Muscle of back (tissue), 13 donors: Measurements from ENCODE around the gene PKNOX2. TPM values are rescaled to one million over a fixed set of nuclear protein-coding genes. Genes with fewer than 3 reads are reported as not detected.

Source experiments
- DNase-seq, 3 donors: peaks; one replicate each; pipeline versions ENCODE4 v3.0.0 to v3.0.0-alpha.2; 2013
- long read RNA-seq, 9 donors: transcript quantifications; one replicate each; lab custom pipeline, GENCODE V29; 2026
- polyA plus RNA-seq, 10 donors: library from polyadenylated mRNA; unstranded; fragments of 120-200 nt; gene quantifications; one replicate each; pipeline ENCODE4 v1.2.1, GENCODE V29; 2013; ENCODE audit not compliant: insufficient read length in 10 of 10

Gene PKNOX2, protein sequence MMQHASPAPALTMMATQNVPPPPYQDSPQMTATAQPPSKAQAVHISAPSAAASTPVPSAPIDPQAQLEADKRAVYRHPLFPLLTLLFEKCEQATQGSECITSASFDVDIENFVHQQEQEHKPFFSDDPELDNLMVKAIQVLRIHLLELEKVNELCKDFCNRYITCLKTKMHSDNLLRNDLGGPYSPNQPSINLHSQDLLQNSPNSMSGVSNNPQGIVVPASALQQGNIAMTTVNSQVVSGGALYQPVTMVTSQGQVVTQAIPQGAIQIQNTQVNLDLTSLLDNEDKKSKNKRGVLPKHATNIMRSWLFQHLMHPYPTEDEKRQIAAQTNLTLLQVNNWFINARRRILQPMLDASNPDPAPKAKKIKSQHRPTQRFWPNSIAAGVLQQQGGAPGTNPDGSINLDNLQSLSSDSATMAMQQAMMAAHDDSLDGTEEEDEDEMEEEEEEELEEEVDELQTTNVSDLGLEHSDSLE
- polyA plus RNA-seq, result 10 to 100 TPM; 18.8 to 27.9 (median 24.1) TPM
- long read RNA-seq, donor 1, partial matches to known transcripts, result 5 of 5 reads
- long read RNA-seq, donor 1, other reads (novel, unspliced or antisense), result 0 of 5 reads
- long read RNA-seq, donor 2, partial matches to known transcripts, result 7 of 7 reads
- long read RNA-seq, donor 2, other reads (novel, unspliced or antisense), result 0 of 7 reads
- long read RNA-seq, donor 3, result 0 reads
- long read RNA-seq, donor 4, partial matches to known transcripts, result 0 of 1 reads
- long read RNA-seq, donor 4, other reads (novel, unspliced or antisense), result 0 of 1 reads
- long read RNA-seq, donor 5, partial matches to known transcripts, result 5 of 6 reads
- long read RNA-seq, donor 5, other reads (novel, unspliced or antisense), result 0 of 6 reads
- long read RNA-seq, donor 6, partial matches to known transcripts, result 0 of 2 reads
- long read RNA-seq, donor 6, other reads (novel, unspliced or antisense), result 0 of 2 reads
- long read RNA-seq, donor 7, partial matches to known transcripts, result 0 of 1 reads
- long read RNA-seq, donor 7, other reads (novel, unspliced or antisense), result 0 of 1 reads
- long read RNA-seq, donor 8, result 0 reads
- long read RNA-seq, donor 9, result 0 reads

DNA sequence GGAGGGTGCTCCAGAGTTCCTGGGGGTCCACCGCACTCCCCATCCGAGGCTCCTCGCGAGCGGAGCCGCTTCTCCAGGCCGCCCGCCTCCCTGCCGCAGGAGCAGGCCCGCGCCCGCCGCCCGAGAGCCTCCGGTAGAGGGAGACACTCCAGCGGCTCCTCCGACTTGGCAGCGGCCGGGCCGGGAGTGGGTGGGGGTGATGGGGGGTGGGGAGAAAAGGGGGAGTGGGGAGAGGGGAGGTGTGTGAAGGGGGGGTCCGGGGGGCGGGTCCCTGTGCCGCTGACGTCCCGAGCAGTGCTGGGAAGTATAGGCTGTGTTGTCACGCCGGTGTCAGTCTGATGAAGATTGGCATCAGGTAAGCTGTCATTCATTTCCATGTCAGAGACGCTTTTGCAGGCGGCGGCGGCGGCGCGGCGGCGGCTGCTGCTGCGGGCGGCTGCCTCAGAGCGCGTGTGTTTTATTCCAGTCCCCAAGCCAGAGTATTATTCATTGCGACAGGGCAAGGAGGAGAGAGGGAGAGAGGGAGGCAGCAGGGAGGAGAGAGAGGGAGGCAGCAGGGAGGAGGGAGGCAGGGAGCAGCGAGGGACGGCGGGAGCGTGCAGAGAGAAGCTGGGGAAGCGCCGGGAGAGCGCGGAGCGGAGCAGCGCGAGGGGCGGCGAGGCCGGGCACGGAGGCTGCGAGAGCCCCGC lies at the start of gene PKNOX2:
TSS of gene PKNOX2 (plus strand) at position 330 of the 689 bp plus-strand sequence. CDS start 186,555 bp downstream, outside the sequence.
- DNase-seq, result peak; percentile 81 to 96 (median 90)

DNA sequence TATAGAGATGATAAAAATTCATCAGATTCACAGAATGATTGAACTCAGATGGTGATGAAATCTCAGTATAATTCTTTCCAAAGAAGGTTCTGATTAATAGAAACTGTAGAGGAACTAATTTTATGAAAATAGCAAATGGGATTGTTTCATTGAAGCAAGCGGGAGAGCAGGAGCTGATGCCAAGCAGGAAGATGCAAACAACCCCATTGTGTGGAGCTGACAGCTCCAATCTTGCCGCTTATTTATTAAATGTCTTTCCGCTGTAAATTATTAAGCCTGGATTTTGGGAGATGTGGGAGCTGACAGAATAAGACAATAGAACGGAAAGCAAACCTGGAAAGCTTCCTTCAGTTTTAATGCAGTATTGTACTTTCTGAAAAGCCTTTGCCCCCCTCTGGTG lies 47.1 kb upstream of the PKNOX2 start:
- DNase-seq, result no peak

DNA sequence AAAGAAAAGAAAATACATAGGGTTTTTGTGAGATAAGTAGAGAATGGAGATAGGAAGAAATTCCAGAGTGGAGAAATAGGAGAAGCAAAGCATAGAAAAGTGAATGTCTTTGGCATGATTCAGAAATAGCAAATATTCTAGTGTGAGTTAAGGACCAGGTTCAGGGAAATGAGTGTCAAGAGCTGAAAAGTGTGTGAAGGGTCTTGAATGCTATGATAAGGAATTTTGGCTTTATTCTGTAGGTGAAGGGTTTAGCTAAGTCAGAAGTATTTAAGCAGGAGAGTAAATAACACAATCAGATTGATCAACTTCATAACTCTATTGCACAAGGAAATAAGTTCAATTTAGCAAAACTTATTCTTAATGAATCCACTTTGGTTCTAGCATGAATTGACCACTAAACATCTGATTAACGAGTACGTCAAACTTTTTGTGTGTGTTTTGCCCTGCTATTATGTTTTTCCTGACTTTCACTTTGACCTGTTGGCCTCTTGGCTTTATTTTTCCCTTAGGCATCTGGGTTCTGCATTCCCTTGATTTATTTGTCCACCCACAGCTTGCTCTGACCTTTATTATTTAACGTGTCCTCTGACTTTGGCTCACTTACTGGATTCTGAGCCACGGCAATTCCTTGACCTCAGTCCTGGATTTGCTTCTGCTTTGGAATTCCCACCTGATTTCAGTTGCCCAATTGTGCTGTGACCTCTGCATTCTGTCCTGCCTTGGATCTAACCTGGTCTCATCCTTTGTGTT lies 41.2 kb upstream of the PKNOX2 start:
- no peak for DNase-seq

DNA sequence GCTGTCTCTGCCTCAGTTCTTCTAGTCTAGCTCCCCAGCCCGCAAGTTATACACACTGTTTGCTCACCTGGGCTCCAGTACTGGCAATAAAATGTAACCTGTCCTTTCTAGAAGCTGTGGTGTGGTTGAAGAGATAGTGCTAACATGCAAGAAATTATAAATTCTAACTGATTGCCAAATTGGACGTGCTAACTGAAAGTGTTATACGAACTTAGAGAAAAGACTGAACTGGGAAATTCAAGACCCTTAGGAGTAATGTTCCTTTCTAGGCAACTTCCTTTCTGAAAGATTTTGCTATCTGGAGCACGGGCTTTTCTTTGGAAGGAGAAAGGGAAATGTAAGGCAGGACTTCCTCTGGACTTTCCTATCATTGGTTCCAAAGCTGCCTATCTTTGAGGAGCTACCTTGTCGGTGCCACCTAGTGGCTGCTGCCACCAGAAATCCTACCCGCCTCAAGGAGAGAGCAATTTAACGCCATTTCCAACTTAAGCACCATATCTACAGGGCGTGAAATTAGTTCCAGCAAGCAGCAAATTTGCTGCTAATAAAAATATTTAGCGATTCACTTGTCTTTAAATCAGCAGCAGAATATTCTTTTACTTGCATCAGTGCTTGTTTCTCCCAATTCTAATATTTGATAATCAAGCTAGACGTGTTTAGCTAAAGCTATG lies 40.5 kb upstream of the PKNOX2 start:
- peak in 2 of 3 donors; percentile 43 to 57 for DNase-seq

DNA sequence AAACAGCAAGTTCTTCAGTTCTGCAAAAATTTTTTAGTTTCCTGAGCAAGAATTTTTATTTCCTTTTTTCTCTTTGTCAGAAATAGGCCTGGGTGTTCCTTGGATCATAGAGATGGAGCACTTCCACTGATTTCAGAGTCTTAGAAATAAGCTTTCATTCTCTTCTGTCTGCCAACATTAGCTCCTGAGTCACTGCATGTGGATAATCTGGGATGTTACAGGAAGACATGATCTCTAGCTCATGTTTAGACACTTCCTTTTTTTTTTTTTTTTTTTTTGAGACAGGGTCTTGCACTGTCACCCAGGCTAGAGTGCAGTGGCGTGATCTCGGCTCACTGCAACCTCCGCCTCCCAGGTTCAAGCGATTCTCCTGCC lies 39.9 kb upstream of the PKNOX2 start:
- DNase-seq, result no peak

DNA sequence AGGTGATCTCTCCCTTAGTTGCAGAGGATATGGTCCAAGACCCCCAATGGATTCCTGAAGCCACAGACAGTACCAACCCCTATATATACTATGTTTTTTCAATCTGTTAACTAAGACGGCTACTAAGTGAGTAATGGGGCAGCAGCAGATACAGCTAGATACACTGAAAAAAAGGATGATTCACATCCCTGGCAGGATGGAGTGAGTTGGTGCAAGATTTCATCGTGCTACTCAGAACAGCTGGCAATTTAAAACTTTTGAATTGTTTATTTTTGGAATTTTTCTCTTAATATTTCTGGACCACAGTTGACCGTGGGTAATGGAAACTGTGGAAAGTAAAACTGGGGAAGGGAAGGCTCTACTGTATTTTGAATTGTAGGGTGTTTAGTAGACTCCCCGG lies 36.1 kb upstream of the PKNOX2 start:
- peak in 1 of 3 donors; percentile 17 for DNase-seq

DNA sequence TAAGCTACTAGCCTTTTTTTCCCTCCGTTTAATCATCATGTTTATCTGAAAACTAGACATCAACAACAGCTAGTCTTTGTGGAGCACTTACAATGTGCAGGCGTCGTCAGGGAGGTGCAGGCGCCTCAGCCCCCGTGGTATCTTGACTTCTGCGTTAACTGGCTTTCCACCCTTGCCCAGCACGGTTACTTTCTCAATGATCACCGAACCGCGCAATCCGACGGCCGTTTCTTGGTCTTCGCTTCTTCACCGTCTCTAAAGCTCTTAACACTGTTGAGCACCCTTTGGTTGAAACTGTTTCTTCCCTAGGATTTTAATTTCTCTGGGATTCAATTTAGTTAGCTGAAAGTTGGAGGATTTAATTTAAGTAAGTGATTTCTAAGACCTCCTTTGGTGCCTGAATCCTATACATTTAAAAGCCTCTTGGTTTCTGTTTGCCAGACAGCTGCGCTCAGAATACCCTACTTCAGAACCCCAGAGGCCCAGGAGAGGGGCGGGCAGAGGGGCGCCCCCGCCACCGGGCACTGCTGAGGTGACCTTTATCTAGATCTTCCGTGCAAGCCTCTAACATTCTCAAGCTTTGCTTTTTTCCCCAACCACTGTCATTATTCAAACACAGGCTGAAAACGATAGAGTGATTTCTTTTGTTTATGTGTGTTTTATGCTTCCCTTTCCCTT lies 35.1 kb upstream of the PKNOX2 start:
- no peak for DNase-seq

DNA sequence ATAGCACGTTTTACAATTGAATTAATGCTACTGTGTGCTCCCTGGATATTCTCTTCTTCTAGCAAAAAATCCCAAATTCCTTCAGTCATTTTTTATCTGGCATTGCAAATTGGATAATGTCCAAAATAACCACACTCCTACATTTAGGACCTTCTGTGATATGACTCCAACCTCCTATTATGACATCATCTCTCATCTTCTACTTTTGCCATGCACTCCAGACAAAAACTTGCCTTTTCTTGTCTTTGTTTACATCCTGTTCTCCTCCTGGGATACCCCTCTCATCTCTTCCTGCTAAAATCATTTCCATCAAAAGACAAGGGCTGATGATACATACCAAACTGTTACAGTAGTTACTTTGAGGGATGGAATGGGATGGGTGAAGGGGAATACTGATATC lies 32.5 kb upstream of the PKNOX2 start:
- no peak for DNase-seq

DNA sequence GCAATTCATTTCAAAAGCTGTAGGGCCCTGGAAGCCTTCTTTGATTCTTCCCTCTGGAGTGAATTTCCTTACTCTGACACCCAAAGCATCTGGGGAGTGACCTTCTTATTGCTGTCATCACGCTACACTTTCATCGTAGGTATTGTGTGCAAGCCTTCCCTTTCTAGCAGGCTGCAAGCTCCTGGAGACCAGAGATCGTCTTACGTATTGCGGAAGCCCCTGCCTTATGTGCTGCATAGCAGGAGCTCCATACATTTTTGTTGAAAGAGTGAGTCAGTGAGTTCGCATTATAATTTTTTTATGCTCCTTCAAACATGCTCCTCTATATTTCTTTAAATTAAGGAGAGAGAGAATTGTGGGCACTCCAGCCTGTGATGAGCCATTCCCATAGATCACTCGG lies 32.0 kb upstream of the PKNOX2 start:
- no peak for DNase-seq

DNA sequence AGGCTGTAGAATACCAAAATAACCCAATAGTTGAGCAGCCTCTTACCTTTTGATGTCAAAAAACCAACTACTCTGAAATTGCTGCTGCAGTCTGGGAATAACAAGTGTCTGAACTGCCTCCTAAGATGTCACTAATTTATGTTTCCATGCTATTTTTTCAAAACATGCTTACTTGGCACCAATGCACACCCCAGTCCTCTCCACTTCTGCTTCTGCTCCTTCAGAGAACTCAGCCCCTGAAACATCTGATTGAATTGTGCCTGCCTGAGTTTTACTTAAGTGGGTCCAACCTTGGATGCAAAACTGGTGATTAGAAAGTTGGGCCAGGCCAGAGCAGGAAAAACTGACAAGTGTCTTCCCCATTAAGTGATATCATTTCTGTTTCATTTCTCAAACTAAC lies 28.6 kb upstream of the PKNOX2 start:
- DNase-seq, result no peak

DNA sequence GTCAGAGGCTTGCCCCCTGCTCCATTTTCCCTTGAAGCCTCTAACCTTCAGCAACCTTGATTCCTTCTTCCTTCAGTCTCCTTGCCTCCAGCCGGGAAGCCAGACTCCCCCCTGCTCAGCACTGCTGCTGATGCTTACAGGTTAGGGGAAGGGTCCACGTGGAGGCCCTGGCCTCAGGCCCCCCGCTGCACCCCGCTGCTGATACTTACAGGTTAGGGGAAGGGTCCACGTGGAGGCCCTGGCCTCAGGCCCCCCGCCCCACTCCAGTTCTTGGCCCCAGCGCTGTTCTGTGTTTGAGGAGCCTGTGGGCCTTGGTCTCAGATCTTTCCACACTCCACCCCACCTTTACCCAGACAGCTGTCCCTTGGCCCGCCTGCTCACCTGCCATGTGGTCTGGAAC lies 25.6 kb upstream of the PKNOX2 start:
- DNase-seq, result no peak

DNA sequence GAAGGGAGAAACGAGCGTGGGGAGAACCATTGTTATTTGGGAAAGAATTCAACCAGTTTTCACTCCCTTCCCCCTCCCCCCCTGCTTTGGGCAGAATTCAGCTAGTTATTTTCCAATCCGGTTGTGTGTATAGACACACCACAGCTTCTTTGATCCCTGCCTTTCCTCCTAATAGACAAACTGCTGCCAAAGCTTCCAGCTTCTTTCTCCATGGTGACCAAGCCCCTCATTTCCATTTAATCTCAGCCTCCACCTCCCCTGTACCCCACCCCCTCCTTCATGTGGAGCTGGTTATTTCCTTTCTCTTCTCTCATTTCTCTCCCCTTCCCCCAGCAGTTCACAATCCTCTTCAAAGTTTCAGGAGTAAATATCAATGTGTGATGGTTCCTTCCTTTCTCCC lies 24.8 kb upstream of the PKNOX2 start:
- DNase-seq, result no peak

DNA sequence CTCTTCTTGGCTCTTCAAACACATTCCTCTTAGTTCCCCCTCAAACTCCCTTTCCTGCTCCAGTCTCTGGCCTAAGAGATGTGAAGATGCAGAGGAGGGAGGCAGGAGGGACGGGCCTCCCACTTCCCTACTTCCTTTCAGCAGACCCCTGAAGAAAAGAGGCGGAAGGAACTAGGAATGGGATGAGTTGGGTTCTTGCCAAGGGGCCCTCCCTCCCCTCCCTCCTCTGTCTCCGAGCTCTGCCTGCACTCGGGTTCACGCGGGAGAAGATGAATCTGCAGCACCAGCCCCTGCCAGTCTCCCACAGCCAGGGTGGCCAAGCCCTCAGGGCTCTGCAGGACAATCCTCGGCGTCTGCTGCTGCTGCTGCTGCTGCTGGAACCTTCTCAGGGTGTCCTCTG lies 24.3 kb upstream of the PKNOX2 start:
- peak in 1 of 3 donors; percentile 53 for DNase-seq

DNA sequence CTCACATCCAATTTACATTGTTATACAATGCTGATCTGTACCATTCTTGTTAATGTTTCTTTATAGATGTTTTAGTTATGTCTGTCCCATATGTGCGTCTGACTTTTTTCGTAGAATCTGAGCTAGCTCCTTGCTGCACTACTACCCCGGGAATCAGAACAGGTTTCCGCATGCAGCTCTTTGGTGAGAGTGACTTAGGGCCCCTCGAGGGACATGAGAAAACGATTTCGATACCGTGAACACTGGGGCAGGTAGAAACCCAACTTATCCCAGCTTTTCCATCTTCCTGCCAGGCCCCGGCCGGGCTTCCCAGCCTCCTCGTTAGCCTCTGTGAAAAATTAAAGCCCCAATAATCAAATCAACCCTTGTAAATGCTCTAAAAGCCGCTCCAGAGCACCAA lies 23.4 kb upstream of the PKNOX2 start:
- DNase-seq, result no peak

DNA sequence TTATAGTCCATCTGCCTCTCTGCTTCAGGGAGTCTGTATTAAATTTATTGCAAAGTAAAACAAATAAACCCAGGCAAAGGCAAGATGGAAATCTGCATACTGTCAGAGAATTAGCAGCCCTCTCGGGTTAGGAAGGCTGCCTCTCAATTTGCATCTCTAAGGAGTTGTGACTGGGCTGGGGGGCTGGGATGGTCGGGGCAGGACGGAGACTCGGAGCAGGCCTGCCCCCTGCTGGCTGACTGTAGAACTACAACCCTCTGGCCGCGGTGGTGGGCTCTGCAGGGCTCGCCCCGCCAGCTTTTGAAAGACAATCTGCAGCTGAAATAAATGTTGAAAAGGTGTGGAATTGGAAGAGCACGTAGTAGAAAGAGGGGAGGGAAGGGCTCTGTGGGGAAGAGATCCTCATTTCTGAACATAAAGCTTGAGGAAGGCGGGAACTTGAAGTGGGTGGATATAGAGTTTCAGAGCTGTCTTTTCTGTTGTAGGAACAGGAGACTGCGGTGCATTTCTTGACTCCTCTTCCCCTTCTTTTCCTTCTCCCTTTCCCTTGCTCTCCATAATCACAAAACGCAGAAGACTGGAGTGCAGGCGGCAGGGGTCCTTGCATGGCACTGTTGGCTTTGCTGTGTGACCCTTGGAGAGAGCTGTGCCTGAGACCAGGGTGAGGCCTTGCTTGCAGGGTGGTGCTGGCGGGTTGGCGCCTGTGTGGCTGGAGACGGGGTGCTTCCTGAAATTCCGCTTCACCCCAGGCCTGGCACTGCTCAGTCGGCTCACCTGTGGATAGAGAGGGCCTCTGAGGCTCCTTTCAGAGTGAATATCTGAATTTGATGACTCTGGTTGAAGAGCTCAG lies 22.6 kb upstream of the PKNOX2 start:
- DNase-seq, result peak in 2 of 3 donors; percentile 42 to 66

DNA sequence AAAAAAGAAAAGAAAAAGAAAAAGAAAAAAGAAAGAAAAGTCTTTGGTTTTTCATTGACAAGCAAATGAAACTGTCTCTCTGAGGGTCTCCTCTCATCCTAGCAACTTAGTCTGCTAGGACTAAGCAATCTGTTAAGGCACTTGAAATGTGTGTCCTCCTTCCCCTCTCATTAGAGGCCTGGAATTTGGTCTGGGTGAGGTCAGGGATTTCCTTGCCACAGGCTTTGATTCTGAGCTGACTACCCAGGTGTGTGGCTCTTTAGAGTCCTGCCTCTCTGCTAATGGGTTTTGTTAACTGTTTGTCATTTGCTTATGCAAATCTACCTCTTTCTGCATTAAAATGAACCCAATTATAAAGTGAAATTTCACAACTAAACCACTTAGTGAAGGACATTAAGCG lies 18.3 kb upstream of the PKNOX2 start:
- DNase-seq, result no peak

DNA sequence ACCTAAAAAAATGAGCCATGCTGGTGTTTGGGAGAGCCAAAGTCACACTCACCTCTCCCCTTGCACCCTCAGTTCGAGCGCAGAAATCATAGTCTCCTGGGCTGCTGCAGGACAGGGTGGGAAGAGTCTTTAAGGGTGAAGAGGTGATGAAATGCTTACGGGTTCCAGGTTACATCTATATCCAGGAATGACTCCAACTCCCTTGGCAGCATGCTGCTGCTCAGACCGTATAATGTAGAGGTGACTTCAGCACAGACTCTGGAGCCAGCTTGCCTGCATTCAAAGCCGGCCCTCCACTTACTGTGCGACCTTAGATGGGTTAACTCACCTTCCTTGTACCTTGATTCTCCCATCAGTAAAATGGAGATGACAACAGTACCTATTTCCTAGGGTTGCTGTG lies 17.3 kb upstream of the PKNOX2 start:
- no peak for DNase-seq

DNA sequence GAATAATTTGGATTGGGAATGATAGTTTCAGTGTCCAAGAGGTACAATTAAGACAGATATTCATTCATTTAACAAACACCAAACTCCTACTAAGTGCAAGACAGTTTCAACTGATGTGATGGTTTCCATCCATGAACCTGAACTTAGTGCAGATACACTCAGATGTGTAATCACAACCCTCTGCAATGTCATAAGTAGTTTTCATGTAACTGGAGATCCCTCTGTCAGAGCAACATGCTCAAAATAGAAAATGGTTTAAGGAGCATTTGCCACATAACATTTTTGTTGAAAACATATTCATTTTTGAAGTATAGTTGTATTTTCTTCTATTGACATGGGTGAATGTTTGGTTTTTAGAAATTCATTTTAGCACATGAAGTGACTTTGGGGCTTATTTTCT lies 16.5 kb upstream of the PKNOX2 start:
- DNase-seq, result no peak

DNA sequence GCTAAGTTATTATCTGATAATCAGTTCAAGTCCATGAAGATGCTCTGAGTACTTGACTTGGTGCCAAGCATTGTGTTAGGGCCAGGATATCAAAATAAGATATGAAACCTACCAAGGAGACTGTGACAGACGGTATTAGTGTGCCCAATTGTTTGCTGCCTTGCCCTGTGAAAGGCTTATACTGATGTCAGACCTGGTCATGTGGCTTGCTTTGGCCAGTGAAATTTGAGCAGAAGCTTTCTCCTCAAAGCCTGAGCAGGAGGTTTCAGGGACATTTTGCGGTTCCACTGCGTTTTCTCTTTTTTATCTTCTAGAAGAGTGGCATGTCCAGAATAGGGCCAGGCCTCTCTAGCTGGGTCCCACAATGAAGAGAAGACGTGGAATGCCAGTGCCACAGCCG lies 15.8 kb upstream of the PKNOX2 start:
- no peak for DNase-seq
